GM12878 (cell line): ENCODE data around the gene UBE2L6. TPM values are rescaled to one million over a fixed set of nuclear protein-coding genes. Genes with fewer than 3 reads are reported as not detected.

Source experiments
- ATAC-seq: fragments of 200-7000 bp; cut with Tn5 transposase; 3 replicates; pipeline ENCODE4 v1.9.1; 2020; ENCODE audit warnings: mild to moderate bottlenecking, moderate library complexity
- BruUV-seq: library from RNA; stranded (reverse); fragments of 400-500 nt; replicated peaks from 2 replicates; lab custom pipeline; 2021; lab: Mats Ljungman, UMichigan
- CTCF ChIA-PET: fragments of 300-600 bp; sonication (Branson Sonifier 250); formaldehyde crosslinking; extraction: SDS; loops from one replicate; lab custom pipeline; 2021; ENCODE audit warnings: inconsistent platforms; lab: Yijun Ruan, JAX
- POLR2A ChIA-PET: fragments of 350-600 bp; formaldehyde crosslinking; extraction: SDS; loops from one replicate; lab custom pipeline; 2021; ENCODE audit warnings: inconsistent platforms; lab: Charles Lee
- RAD21 ChIA-PET: fragments of 300-600 bp; sonication (Branson Sonifier 250); formaldehyde crosslinking; loops from one replicate; lab custom pipeline; 2023; ENCODE audit warnings: antibody characterized with exemption; ENCODE audit not compliant: unreplicated experiment; lab: Charles Lee
- SMC1A ChIA-PET: fragments of 300-600 bp; sonication (Branson Sonifier 250); formaldehyde crosslinking; loops from one replicate; lab custom pipeline; 2023; ENCODE audit not compliant: unreplicated experiment, uncharacterized antibody; lab: Charles Lee
- DNase-seq: peaks from one replicate; pipeline ENCODE4 v3.0.0-alpha.2; 2011; ENCODE audit warnings: low read depth, low spot score
- FAIRE-seq: peaks from 3 replicates; lab custom pipeline; 2011; peaks lifted over from hg19 to GRCh38; lab: Jason Lieb, UNC
- H2AFZ ChIP-seq: 2 replicates; pipeline ENCODE4 v1.6.0; 2011; ENCODE audit warnings: low read depth, low read length, control low read depth; ENCODE audit not compliant: control insufficient read depth
- H3K27ac ChIP-seq: 2 replicates; pipeline ENCODE4 v1.5.1; 2011; ENCODE audit warnings: control low read depth; ENCODE audit not compliant: control insufficient read depth, insufficient read depth
- H3K27me3 ChIP-seq, 2 experiments: replicated peaks in 1 of 2; 2 replicates each; pipeline versions ENCODE4 v1.6.0 to v1.6.1; 2011; ENCODE audit warnings: low read length in 1 of 2; ENCODE audit not compliant: control insufficient read depth in 2 of 2, insufficient read depth in 2 of 2
- H3K36me3 ChIP-seq, 2 experiments: 2 replicates each; pipeline ENCODE4 v1.5.1; 2011; ENCODE audit warnings: low read length in 1 of 2; ENCODE audit not compliant: control insufficient read depth in 2 of 2, insufficient read depth in 2 of 2
- H3K4me1 ChIP-seq: 2 replicates; pipeline ENCODE4 v1.6.1; 2011; ENCODE audit warnings: mild to moderate bottlenecking, low read length, moderate library complexity, mixed read lengths; ENCODE audit not compliant: control insufficient read depth, insufficient read depth
- H3K4me2 ChIP-seq: 2 replicates; pipeline ENCODE4 v1.6.0; 2011; ENCODE audit warnings: control low read depth; ENCODE audit not compliant: control insufficient read depth, insufficient read depth
- H3K4me3 ChIP-seq: fragments of 200-600 bp; sonication (generic); 2 replicates; pipeline ENCODE4 v1.5.1; 2016
- H3K79me2 ChIP-seq: 2 replicates; pipeline ENCODE4 v1.6.0; 2011; ENCODE audit warnings: low read length; ENCODE audit not compliant: control insufficient read depth, insufficient read depth
- H3K9ac ChIP-seq: 2 replicates; pipeline ENCODE4 v1.8.0; 2011; ENCODE audit warnings: low read length, control low read depth, mixed read lengths; ENCODE audit not compliant: control insufficient read depth, insufficient read depth
- H3K9me3 ChIP-seq: replicated peaks from 3 replicates; pipeline ENCODE4 v1.5.1; 2011; ENCODE audit warnings: mild to moderate bottlenecking, low read length; ENCODE audit not compliant: control insufficient read depth, insufficient read depth
- H4K20me1 ChIP-seq: 2 replicates; pipeline ENCODE4 v1.6.0; 2011; ENCODE audit not compliant: control insufficient read depth, insufficient read depth
- BHLHE40 ChIP-seq, 2 experiments: fragments of 450-650 bp in 1 of 2; IDR thresholded peaks; 2 replicates each; pipeline ENCODE4 v1.6.1; 2011 to 2017; ENCODE audit warnings: low read depth in 2 of 2, borderline replicate concordance in 1 of 2, improper control_type of control experiment in 1 of 2, low read length in 1 of 2, mild to moderate bottlenecking in 1 of 2
- ETV6 ChIP-seq, 2 experiments: fragments of 450-650 bp in 1 of 2; IDR thresholded peaks in 1 of 2; conservative IDR thresholded peaks in 1 of 2; 2 replicates each; pipeline ENCODE4 v1.6.1; 2014; ENCODE audit warnings: antibody characterized with exemption in 1 of 2, borderline replicate concordance in 1 of 2, low read depth in 1 of 2, mild to moderate bottlenecking in 1 of 2, moderate library complexity in 1 of 2
- GABPA ChIP-seq: IDR thresholded peaks from 2 replicates; pipeline ENCODE4 v1.6.1; 2014; ENCODE audit warnings: antibody characterized with exemption, low read depth, mild to moderate bottlenecking, inconsistent platforms
- GATAD2B ChIP-seq: fragments of 450-650 bp; conservative IDR thresholded peaks from 2 replicates; pipeline ENCODE4 v1.6.1; 2017; ENCODE audit warnings: low read depth, mild to moderate bottlenecking, moderate library complexity
- IRF3 ChIP-seq: fragments of 450-650 bp; IDR thresholded peaks from 2 replicates; pipeline ENCODE4 v1.6.1; 2014; ENCODE audit warnings: mild to moderate bottlenecking
- JUND ChIP-seq: IDR thresholded peaks from 2 replicates; pipeline ENCODE4 v1.6.1; 2012; ENCODE audit warnings: low read depth, mild to moderate bottlenecking, low read length, improper control_type of control experiment, moderate library complexity
- MTA3 ChIP-seq: IDR thresholded peaks from 2 replicates; pipeline ENCODE4 v1.6.1; 2012; ENCODE audit warnings: low read length, inconsistent platforms, borderline replicate concordance
- PAX5 ChIP-seq: IDR thresholded peaks from 2 replicates; pipeline ENCODE4 v1.6.1; 2011; ENCODE audit warnings: low read depth, low read length, borderline replicate concordance
- PKNOX1 ChIP-seq: fragments of 450-650 bp; IDR thresholded peaks from 2 replicates; pipeline ENCODE4 v1.6.1; 2016; ENCODE audit warnings: mild to moderate bottlenecking
- RAD51 ChIP-seq: fragments of 450-650 bp; IDR thresholded peaks from 2 replicates; pipeline ENCODE4 v1.6.1; 2016; ENCODE audit warnings: moderate library complexity, mild to moderate bottlenecking, inconsistent platforms
- RBBP5 ChIP-seq: fragments of 200-600 bp; sonication (generic); conservative IDR thresholded peaks from 2 replicates; pipeline ENCODE4 v1.6.1; 2016
- RCOR1 ChIP-seq: conservative IDR thresholded peaks from 2 replicates; pipeline ENCODE4 v1.6.1; 2012; ENCODE audit warnings: low read depth, low read length, improper control_type of control experiment
- SREBF2 ChIP-seq: IDR thresholded peaks from 2 replicates; pipeline ENCODE4 v1.6.1; 2012; ENCODE audit warnings: mild to moderate bottlenecking, low read length
- STAT1 ChIP-seq: fragments of 450-650 bp; conservative IDR thresholded peaks from 2 replicates; pipeline ENCODE4 v1.6.1; 2014; ENCODE audit warnings: antibody characterized with exemption, mild to moderate bottlenecking
- TCF7 ChIP-seq: IDR thresholded peaks from 2 replicates; pipeline ENCODE4 v1.6.1; 2014; ENCODE audit warnings: antibody characterized with exemption, borderline replicate concordance
- ZBED1 ChIP-seq: IDR thresholded peaks from 2 replicates; pipeline ENCODE4 v1.6.1; 2016; ENCODE audit warnings: borderline replicate concordance
- WGBS: methylation state at CpG from one replicate; pipeline ENCODE4 v1.1.6; 2016; ENCODE audit warnings: low lambda C conversion rate; ENCODE audit not compliant: insufficient replicate concordance, insufficient coverage; ENCODE audit errors: missing lambda C conversion rate; 5-methylcytosine and 5-hydroxymethylcytosine counted together
- in situ Hi-C: fragments of 300-500 bp; cut with MboI; formaldehyde crosslinking; loops from 9 replicates; pipeline ENCODE4 v1.14.3; 2018; ENCODE audit warnings: mixed read lengths
- intact Hi-C: fragments of 100-400 bp; cut with micrococcal nuclease; formaldehyde crosslinking; loops from one replicate; pipeline ENCODE4 v1.14.2; 2022; ENCODE audit not compliant: unreplicated experiment
- polyA plus RNA-seq, 11 experiments: library from polyadenylated mRNA; depleted of rRNA in 4 of 11; unstranded in 6 of 11; stranded (reverse) in 5 of 11; fragments of >200 nt; fragmentation: Nextera tagmentation in 4 of 11; fragmentation: Illumina TruSeq in 1 of 11; extraction: Ambion mirVana in 4 of 11; extraction: Trizol in 1 of 11; gene quantifications; 1 replicate in 1 of 11; 2 replicates in 10 of 11; pipeline versions ENCODE4 v1.2.1 to v1.2.3, GENCODE V29; 2011 to 2016; ENCODE audit warnings: inconsistent platforms in 2 of 11, missing spikeins in 2 of 11, low read depth in 1 of 11
- total RNA-seq, 4 experiments: library from RNA; depleted of rRNA in 3 of 4; stranded (reverse); fragments of >200 nt in 3 of 4; fragmentation: Illumina TruSeq in 1 of 4; extraction: Trizol in 1 of 4; gene quantifications; 2 replicates each; pipeline versions ENCODE4 v1.2.1 to v1.2.3, GENCODE V29; 2013 to 2021

Gene UBE2L6
- total and polyA plus RNA-seq, 10 of the 15 experiments (the other 5 are each of a cell fraction or from before 2014, with no cell fraction given): 114 to 295 (median 173) TPM

GRCh38 chr11:57571606-57572005, 4.1 kb upstream of the UBE2L6 start:
- Histone ChIP-seq H3K27me3 (no peaks in the 10 kb centered on the region), H4K20me1 (no peaks in the 10 kb centered on the region), H3K36me3 (no peaks in the 10 kb centered on the region), H3K9me3 (no peaks in the 10 kb centered on the region), H3K4me1 (no peaks in the 10 kb centered on the region), H3K4me2 (no peak overlapping the region), H3K27ac (no peak overlapping the region), H3K4me3 (no peak overlapping the region), H3K9ac (no peak overlapping the region), H2AFZ (no peak overlapping the region), H3K79me2 (peaks cover 9% of the 10 kb centered on the region)
- ATAC-seq (no peak), DNase-seq (no peak), FAIRE-seq (no peak)
- intact Hi-C loops: no loop called here
- RAD21 ChIA-PET: interaction anchor here (0.9 to 2.3 kb wide), 3 partner anchors 69 to 229 kb away, joined by 3 to 7 read pairs (median 7); no protein-coding TSS in a partner anchor
- POLR2A ChIA-PET: interaction anchor here (1.7 kb wide), 1 partner anchor 69 kb away, joined by 7 read pairs; no protein-coding TSS in a partner anchor
- no TSS peak for BruUV-seq
- no peak for TF ChIP-seq TCF7
- no peak for TF ChIP-seq STAT1
- TF ChIP-seq PAX5: no peak
- no peak for TF ChIP-seq RCOR1
- TF ChIP-seq SREBF2: no peak
- no peak for TF ChIP-seq ZBED1
- no peak for TF ChIP-seq MTA3
- TF ChIP-seq RAD51: no peak
- no peak for TF ChIP-seq GATAD2B
- TF ChIP-seq PKNOX1: no peak
- TF ChIP-seq GABPA: no peak
- TF ChIP-seq BHLHE40 (IDR thresholded peaks at IDR 0.05; ENCODE audit: borderline replicate concordance in 1 of 2, low read depth in 2 of 2, low read length in 1 of 2): no peak
- TF ChIP-seq JUND: no peak
- TF ChIP-seq RBBP5: no peak
- no peak for TF ChIP-seq ETV6 (conservative IDR thresholded peaks at IDR 0.05 in 1 of 2, IDR thresholded peaks at IDR 0.05 in 1 of 2; ENCODE audit: borderline replicate concordance in 1 of 2, low read depth in 1 of 2)
- TF ChIP-seq IRF3: no peak
- in situ Hi-C loops: no loop called here
- 0% methylated on average over 2 of the region's 2 CpGs for WGBS
- SMC1A ChIA-PET: interaction anchor here (0.7 to 3.2 kb wide), 3 partner anchors 69 to 169 kb away, joined by 3 to 19 read pairs (median 5); no protein-coding TSS in a partner anchor
- CTCF ChIA-PET: interaction anchor here (0.7 to 9.2 kb wide), 6 partner anchors 12 to 220 kb away, joined by 3 to 319 read pairs (median 3); no protein-coding TSS in a partner anchor
